Esophagus muscularis mucosa (tissue), 4 donors: Measurements from ENCODE around the gene FAAP24.
"Not testable (repeated sequence)": the region's sequence is repeated elsewhere in the genome, so short reads cannot be mapped to it uniquely, and the experiment has no call there.

ENCODE experiments used
- CTCF ChIP-seq, 3 experiments: fragments of 200-600 bp in 2 of 3; fragments of 450-650 bp in 1 of 3; sonication (generic) in 2 of 3; IDR thresholded peaks; one replicate each; pipeline ENCODE4 v1.5.1; 2017 to 2019; ENCODE audit warnings: antibody characterized with exemption in 3 of 3, mild to moderate bottlenecking in 2 of 3, moderate library complexity in 1 of 3
- EP300 ChIP-seq: sonication (generic); formaldehyde crosslinking; IDR thresholded peaks from one replicate; pipeline ENCODE4 v1.6.1; 2017; ENCODE audit warnings: antibody characterized with exemption
- POLR2A ChIP-seq: fragments of 450-650 bp; IDR thresholded peaks from one replicate; pipeline ENCODE4 v1.6.1; 2017; ENCODE audit warnings: antibody characterized with exemption, moderate library complexity, mild to moderate bottlenecking, low read depth
- POLR2AphosphoS5 ChIP-seq, 2 donors: sonication (generic); formaldehyde crosslinking; IDR thresholded peaks; one replicate each; pipeline ENCODE4 v1.6.1; 2017; ENCODE audit warnings: antibody characterized with exemption in 2 of 2

GRCh38 chr19:32988254-32988653, 16.2 kb downstream of the FAAP24 start:
- not testable (repeated sequence) for TF ChIP-seq CTCF (IDR thresholded peaks at IDR 0.05); EP300; POLR2A; POLR2AphosphoS5 (IDR thresholded peaks at IDR 0.05)
